NCI-H774 (cell line): ENCODE results near the gene MRPL58.
A peak's percentile ranks its signal among the peaks of the same experiment; 100 is the strongest.
"Not testable (repeated sequence)": the region's sequence is repeated elsewhere in the genome, so short reads cannot be mapped to it uniquely, and the experiment has no call there.

Experiments
- DNase-seq: peaks from one replicate; lab custom pipeline; 2025; lab: John Stamatoyannopoulos, UW

MRPL58 gene

DNA sequence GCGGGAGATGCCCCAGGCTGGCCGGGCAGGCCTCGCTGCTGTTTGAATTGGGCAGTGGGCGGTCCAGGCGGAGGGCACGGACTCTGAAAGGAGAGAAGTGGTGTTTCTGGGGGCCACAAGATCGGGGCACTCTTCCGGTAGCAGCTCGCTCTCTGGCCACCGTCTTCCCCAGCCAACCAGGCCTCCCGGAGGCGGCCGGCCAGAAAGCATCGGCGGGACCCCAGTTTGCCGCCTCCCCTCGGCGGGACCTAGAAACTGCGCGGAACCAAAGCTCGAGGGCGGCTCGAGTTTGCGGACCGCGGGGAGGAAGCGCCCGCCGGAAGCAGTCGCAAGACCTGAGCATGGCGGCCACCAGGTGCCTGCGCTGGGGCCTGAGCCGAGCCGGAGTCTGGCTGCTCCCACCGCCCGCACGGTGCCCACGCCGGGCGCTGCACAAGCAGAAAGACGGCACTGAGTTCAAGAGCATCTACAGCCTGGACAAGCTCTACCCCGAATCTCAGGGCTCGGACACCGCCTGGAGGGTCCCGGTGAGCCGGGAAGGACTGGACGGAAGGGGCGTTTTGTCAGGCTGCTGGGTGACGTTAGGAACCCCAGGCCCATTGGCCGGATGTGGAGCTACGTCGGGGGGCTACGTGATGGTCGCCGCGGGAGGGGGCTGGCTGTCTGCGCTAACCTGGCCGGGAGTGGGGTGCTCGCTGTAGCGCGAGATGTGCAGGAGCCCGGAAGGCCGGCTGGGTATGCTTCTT lies at the start of gene MRPL58:
Gene MRPL58, plus strand, starts transcription at position 325 of the 746 bp plus-strand sequence. Its CDS starts 17 bp downstream, at position 342.
- DNase-seq, result peak; percentile 90

DNA sequence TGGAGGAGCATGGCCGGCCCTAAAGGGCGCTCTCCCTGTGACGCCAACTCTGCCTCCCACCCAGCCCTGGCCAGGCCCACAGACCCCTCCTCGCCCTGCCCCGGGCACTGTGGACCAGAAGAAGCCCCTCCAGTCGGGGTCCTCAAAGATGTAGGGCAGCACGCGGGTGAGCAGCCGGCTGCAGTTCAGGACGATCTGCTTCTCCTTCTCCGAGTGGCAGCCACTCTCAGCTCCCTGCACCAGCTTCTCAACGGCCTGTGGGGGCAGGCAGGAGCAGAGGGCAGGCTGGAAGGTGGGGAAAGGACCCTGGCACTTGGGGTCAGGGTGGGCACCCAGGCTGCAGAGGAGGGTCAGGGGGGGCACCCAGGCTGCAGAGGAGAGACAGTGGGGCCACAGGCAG lies 48.8 kb upstream of the MRPL58 start:
- DNase-seq, result no peak

DNA sequence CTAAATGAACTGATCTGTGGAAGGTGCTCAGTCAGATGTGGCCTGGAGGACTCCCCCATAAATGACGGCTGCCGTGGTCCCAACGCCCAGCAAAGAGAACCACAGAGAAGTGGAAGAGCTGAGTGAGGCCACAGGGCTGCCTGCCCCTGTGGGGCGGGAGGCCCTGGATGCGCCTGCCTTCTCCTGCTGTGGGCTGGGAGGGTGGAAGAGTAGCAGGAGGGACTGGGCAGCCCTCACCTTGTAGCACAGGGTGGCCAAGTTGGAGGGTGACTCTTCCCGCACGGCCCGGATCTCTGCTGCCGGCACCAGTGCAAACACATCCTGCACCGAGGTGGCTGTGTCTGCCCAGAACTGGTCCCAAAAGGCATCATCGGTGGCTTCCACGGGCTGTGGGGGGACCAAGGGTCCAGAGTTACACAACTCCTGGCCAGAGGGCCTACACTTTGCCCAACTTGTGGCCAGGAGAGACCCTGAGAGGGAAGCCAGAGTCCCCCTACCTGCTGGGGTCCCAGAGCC lies 48.2 kb upstream of the MRPL58 start:
- DNase-seq, result no peak

DNA sequence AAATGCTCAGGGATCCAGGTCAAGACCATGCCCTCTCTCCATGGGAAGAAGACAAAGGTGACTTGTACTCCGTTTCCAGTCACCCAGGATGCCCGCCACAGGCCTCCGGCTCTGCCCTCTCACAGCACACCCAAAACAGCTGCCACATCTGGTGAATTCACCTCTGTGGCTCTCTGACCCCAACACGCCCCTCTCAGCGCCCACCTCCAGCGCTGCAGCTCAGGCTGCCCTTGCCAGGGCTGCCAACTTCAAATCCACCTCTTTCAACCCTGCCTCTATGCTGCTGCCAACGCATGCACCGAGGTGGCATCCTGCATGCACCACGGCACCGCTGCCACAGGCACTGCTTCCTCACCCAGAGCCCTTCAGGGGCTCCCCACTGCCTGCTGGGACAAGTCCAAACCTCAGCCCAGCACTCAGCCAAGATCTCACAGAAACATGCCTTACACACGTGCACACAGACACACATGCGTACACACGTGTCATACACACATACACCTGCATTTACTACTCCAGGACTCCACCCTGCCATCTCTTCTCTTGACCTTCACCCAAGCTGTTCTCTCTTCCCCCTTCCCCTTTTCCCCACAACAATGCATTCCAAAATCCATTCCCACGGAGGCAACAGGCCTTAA lies 47.4 kb upstream of the MRPL58 start:
- DNase-seq, result no peak

DNA sequence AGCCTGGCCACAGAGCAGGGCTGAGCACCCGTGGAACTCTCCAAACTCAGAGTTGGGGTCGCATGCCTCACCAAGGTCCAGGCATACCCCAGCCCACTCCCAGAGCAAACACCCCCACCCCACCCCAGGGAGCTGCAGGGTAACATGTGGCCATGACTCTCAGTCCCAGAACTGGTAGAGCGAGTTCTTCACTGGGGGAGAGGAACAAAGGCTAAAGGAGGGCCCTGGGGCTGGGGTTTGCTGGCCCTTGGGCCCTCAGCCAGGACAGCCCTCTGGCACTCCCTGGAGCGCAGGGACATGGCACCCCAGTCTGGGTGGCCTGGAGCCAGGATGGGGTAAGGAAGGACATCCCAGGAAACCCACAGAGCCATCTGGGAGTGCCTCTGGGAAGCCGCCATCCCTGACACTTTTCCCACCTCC lies 44.1 kb upstream of the MRPL58 start:
- DNase-seq, result peak; percentile 8

DNA sequence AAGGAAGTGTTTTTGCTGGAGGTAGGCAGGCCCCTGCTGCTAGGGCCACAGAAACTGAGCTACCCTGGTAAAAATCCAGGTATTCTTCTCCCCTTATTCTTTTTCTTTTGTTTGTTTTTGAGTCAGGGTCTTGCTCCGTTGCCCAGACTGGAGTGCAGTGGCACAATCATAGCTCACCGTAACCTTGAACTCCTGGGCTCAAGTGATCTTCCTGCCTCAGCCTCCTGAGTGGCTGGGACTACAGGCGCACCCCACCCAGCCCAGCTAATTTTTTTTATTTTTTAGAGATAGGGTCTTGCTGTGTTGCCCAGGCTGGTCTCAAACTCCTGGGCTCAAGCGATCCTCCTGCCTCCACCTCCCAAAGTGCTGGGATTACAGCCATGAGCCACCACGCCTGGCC lies 43.0 kb upstream of the MRPL58 start:
- DNase-seq, result not testable (repeated sequence)

DNA sequence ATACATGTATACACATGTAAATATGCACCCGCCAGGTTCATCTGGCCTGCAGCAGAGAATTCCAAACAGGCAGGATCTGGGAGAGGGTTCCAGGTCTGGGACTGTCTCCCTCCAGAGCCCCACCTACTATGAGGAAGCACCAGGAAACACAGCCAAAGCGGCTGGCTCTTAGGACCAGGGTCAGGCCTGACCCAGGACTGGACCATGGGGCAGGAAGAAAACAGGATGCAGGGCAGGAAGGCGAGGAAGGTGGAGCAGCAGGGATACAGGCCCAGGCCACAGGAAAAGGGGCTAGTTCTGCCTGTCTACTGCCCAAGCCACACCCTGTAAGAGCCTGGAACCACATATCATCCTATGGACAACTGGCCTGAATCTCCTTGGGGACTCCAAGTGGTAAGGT lies 42.1 kb upstream of the MRPL58 start:
- no peak for DNase-seq

DNA sequence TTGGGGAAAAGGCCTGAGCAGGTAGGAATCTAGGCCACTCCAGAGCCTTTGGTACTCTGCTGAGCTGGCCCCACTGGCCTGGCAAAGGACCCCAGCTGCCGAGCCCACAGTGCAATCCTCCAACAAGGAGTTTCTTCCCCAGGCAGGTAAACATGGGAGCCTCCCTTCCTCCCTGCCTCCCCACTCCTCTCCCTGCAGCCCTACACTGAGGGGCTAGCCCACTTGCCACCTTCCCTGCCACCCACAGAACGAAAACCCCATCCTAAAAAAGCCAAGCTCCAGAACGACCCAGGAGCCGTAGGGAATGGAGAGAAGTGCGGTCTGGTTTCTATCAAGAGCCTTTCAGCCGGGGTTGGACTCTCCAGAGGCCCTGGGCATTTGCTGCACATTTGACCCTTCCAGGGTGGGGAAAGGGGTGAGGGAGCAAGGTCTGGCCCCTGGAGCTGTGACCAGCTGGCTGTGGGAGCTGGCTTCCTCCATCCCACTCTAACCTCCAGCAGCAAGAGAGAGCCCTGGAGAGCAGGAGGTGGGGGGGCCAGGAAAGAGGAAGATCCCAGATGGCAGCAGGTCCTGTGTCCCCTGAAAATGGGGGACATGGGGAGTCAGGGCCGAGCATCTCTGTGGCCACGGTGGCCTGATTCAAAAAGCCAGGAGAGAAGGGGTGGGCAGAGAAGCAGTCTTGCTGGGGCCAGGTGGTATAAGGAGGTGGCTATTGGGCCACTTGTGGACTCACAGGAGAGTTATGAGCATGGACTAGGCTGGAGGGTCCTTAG lies 41.2 kb upstream of the MRPL58 start:
- no peak for DNase-seq

DNA sequence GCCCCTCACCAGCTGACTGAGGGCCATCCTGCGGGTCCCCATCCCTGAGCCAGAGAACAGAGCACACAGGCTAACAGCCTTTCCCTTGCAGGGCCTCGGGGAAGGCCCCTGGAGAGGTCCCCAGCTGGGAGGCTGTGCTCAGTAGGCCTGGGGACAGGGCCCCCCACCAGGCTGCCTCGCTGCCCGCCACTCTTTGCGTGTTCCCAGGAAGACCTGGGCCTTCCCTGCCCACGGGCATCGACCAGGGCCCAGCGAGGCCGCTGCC lies 40.7 kb upstream of the MRPL58 start:
- no peak for DNase-seq

DNA sequence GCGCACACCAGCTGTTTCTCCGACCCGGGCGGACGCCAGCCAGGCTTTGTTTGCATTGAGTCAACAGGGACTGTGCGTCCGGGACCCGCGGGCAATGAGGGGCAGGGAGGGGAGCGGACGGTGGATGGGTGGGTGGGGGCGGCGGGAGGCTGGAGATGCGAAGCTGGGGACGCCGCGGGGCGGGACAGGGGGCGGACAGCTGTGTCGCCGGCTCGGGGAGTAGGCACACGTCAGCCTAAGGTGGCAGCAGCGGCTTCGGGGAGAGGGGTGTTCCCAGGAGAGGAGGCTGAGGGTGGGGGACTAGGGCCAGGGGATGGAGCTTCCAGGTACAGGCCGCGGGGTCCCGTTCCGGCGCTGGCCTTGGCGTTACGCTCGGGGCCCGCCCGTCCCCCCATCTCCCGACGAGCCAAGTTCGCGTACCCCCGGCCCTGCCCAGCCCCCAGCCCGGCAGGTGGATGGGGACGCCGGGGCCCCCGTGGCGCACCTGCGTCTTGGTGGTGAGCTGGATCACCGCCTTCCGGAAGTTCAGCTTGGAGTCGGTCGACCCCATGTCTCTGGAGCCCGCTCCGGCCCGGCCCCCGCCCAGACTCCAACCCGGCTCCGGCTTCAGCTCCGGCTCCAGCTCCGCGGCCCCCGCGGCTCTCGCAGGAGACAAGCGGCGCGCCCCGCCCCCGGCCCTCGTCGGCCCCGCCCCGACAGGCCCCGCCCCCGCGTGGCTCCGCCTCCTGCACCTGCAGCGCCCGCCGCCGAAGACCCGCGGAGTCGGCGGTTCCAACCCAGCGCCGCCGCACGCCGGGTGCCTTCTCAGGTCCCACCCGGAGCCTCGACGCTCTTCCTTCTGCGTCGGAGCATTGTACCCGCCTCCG lies 40.1 kb upstream of the MRPL58 start, which contains the start of gene HID1:
Gene HID1, minus strand, starts transcription at position 653 of the 866 bp plus-strand sequence. Its CDS starts 103 bp downstream, at position 550.
- peak; percentile 82 for DNase-seq

DNA sequence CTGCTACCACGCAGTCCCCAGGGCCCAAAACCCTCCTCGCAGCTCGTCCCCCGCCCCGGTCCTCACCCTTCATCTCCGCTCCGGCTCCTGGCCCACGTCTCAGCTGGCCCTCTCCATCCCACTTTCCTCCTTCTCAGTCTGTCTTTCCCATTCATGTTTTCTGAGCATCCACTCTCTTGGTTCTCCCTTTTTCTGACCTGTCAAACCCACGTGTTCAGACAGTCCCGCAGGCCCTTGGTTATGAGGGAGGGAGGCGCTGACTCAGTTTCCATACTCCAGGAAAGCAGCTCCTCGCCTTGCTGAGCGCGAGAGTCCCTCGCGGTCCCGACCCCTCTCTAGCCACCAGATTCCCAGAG lies 39.5 kb upstream of the MRPL58 start:
- DNase-seq, result no peak

DNA sequence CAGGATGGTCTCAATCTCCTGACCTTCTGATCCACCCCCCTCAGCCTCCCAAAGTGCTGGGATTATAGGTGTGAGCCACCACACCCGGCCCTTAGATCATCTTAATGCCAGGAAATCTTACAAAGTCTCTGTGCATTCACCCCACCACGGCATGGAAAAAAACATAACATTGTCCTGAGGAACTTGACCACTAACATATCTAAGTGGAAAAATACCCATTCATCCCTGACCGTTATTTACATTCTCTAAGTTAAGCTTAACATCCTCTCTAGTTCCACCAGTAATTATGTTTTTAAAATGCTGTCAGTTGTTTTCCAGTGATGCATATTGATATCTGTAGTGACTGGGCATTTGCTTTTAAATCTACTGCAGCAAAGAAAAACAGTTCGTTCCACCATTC lies 36.5 kb upstream of the MRPL58 start:
- DNase-seq, result no peak

DNA sequence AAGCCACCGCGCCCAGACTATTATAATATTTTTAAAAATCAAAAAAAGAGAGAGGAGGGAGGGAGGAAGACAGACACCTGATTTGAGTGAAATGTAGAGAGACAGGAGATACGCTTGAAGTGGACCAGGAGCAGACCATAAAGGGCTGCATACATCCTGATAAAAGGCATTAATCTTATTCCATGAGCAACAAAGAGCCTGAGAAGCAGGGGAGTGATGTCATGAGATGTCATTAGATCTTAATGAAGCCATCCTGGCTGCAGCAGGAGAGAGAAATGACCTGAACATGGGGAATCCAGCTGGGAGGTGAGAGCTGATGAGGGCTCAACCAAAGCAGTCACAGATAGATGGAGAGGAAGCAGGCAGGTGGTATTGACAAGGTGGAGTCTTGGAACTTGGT lies 34.7 kb upstream of the MRPL58 start:
- no peak for DNase-seq

DNA sequence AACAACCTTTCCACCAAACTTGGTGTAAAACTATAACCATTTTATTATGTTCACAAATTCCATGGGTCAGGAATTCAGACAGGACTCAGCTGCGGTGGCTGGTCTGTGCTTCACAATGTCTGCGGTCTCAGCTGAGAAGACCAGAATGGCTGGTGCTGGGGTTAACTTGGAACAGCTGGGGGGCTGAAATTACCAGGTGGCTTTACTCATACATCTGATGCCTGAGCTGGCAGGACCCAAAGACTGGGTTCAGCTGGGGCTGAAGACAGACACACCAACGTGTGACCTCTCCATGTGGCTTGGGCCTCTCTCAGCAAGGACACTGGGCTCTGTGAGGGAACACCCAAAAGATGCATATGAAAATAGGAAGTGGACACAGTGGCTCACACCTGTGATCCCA lies 34.2 kb upstream of the MRPL58 start:
- no peak for DNase-seq

DNA sequence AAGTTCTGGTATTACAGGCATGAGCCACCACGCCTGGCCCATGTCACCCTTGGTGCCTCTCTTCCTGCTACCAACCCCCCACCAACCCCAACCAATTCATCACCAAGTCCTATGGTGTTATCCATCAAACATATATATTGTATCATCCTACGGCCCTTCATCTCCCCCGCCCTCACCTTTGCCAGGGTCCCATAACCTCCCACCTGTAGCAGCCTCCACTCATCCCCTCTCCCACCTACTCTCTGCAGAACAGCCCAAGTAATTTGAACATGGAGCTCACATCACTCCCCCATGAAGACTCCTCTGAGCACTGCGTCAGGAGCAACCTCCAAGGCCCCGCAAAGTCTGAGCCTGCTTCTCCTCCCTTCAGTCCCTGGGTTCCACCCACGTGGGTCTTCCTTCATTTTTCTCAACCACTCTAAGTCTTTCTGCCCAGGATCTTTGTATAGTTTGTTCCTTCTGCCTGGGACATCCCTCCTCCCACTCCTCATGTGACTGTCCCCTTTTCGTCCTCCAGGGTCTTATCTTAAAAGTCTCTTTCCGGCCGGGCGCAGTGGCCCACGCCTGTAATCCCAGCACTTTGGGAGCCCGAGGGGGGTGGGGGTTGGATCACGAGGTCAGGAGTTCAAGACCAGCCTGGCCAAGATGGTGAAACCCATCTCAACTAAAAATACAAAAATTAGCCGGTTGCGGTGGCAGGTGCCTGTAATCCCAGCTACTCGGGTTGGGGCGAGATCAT lies 32.9 kb upstream of the MRPL58 start:
- no peak for DNase-seq

DNA sequence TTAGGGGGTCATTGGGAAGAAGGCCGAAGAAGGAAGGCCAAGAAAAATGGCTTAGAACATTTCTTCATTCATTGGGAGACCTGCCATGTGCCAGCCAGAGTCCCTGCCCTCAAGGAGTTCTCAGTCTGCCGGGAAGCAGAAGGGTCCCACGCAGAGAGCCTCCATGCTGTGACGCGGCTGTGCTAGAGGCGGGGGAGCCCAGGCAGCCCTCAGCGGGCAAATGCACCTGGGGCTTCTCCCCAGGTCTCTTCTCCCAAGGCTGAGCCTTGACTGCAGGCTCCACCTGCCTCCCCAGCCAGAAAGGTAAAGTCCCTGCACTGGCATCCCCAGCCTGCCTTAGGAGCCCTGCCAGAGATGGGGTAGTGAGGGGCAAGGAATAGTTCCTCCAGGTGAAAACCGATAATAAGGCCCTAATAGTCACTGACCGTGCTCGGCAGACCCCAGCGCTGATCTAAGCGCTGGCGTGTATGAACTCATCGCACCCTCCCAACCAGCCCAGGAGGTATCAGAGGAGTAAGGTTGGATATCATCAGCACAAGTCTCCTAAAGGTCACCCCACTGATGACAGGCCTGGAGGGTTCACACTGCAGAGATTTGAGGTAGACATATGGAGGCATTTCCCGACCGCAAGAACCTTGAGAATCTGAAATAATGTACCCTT lies 31.0 kb upstream of the MRPL58 start:
- no peak for DNase-seq

DNA sequence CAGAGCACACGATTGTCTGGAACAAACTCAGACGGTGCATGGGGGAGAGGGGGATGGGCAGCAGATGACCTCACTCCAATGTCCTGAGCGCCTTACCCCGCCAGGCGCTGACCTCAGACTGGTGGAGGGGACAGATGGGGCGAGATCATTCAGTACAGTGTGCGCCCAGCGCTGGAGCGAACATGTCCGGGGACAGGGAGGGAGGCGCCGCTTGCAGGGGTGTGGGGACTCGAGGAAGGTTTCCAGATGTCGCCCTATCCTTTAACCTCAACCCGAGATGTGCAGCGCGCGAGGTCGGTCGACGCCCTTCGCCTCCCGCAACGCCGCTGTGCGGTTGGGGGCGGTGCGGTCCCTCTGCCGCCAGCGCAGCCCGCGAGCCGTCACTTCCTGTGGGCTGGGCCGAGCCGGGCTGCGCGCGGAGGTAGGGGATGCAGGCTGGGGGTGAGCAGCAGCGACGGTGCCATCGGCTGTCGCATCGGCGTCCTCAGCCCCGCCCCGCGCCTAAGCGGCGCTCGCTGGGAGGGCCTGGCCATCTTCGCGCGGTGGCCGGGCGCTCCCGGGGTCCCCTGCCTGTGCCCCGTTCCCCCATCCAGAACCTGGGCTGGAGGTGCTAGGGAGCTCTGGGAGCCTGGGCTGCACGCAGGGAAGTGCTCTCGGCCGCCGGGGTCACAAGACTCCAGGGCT lies 30.3 kb upstream of the MRPL58 start:
- DNase-seq, result peak; percentile 92

DNA sequence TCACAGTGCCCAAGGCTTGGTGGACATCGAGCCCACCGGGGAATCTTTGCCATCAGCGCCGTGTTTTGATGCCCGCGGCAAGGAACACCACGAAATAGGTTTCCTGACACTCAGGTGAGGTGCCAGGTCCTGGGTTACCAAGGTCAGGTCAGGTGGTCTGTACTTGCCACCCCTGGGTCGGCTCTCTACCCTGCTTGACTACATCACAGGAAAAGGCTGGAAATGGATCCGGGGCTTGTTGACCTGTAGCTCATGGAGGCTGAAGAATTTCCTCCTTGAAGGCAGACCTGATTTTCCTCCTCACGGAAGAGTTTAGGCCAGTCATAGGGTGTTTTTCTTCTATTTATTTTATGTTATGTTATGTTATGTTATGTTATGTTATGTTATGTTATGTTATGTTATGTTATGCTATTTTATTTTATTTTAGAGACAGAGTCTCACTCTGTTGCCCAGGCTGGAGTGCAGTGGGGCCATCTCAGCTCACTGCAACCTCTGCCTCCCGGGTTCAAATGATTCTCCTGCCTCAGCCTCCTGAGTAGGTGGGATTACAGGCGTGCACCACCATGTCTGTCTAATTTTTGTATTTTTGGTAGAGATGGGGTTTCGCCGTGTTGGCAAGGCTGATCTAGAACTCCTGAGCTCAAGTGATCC lies 29.7 kb upstream of the MRPL58 start:
- peak; percentile 35 for DNase-seq

DNA sequence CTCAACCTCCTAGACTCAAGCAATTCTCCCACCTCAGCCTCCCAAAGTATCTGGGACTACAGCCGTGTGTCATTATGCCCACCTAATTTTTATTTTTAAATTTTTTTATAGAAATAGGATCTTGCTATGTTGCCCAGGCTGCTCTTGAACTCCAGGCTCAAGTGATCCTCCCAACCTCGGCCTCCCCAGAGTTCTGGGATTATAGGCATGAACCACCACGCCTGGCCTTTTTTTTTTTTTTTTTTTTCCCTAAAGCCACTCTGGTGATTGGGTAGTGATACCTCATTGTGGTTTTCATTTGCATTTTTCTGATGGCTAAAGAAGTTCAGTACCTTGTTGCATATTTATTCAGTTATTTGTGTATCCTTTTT lies 26.3 kb upstream of the MRPL58 start:
- DNase-seq, result no peak

DNA sequence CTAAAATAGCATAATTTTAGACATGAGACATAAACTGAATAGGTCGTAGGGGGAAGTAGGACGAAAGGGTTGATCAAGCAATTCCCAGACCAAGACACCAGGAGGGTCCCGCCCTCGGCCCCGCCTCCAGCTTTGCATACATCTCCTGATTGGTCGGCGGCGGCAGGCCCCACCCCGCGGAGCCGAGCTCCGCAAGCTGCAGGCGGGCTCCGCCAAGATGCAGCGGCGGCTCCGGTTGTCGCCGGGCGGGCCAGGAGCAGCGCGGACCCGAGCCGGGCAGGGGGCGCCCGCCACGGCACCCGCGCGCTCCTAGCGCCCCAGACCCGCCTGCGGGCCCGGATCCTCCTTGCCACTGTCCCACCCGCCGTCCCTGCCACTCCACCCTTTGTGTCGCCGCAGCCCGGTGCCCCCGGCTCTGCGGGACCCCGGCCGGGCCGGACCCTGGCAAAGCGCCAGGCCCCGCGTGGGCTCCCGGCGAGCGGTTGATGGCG lies 25.0 kb upstream of the MRPL58 start, which contains the start of gene CDR2L:
Gene CDR2L, plus strand, starts transcription at position 215 of the 491 bp plus-strand sequence. CDS start 412 bp downstream, outside the sequence.
- peak; percentile 95 for DNase-seq
